SK-N-SH treated with all-trans-retinoic acid at 6 μM for 48 hours (cell line): ENCODE results near the gene TACR2.

Source experiments
- ATAC-seq: fragments of 200-7000 bp; cut with Tn5 transposase; 3 replicates; pipeline ENCODE4 v1.9.1; 2020; ENCODE audit warnings: mild to moderate bottlenecking, moderate library complexity
- ARNTL ChIP-seq: fragments of 450-650 bp; formaldehyde crosslinking; IDR thresholded peaks from 2 replicates; pipeline ENCODE4 v1.5.0; 2020; ENCODE audit warnings: low read depth, mild to moderate bottlenecking, moderate library complexity, borderline replicate concordance
- BACH2 ChIP-seq: fragments of 250-450 bp; sonication (Bioruptor Pico); IDR thresholded peaks from 2 replicates; pipeline ENCODE4 v1.9.0; 2021; ENCODE audit warnings: mild to moderate bottlenecking, borderline replicate concordance
- CSDC2 ChIP-seq: fragments of 250-450 bp; sonication (Bioruptor Pico); IDR thresholded peaks from 2 replicates; pipeline ENCODE4 v1.5.0; 2020; ENCODE audit warnings: mild to moderate bottlenecking, moderate library complexity
- ESRRG ChIP-seq: fragments of 250-450 bp; sonication (Bioruptor Pico); IDR thresholded peaks from 2 replicates; pipeline ENCODE4 v1.6.1; 2021; ENCODE audit warnings: mild to moderate bottlenecking
- GLIS3 ChIP-seq: fragments of 250-450 bp; sonication (Bioruptor Pico); IDR thresholded peaks from 2 replicates; pipeline ENCODE4 v1.5.0; 2020; ENCODE audit warnings: mild to moderate bottlenecking, moderate library complexity
- ISL1 ChIP-seq: fragments of 250-450 bp; sonication (Bioruptor Pico); IDR thresholded peaks from 2 replicates; pipeline ENCODE4 v2.1.2; 2022; ENCODE audit warnings: mild to moderate bottlenecking, moderate library complexity
- OSR1 ChIP-seq: fragments of 250-450 bp; sonication (Bioruptor Pico); IDR thresholded peaks from 2 replicates; pipeline ENCODE4 v1.8.0; 2022; ENCODE audit warnings: moderate library complexity, mild to moderate bottlenecking, inconsistent platforms
- PPARA ChIP-seq: fragments of 250-450 bp; sonication (Bioruptor Pico); IDR thresholded peaks from 2 replicates; pipeline ENCODE4 v1.5.0; 2020; ENCODE audit warnings: mild to moderate bottlenecking, borderline replicate concordance
- RARB ChIP-seq: fragments of 250-450 bp; sonication (Bioruptor Pico); IDR thresholded peaks from 2 replicates; pipeline ENCODE4 v1.8.0; 2021; ENCODE audit warnings: mild to moderate bottlenecking, moderate library complexity
- SNAI2 ChIP-seq: fragments of 250-450 bp; sonication (Bioruptor Pico); IDR thresholded peaks from 2 replicates; pipeline ENCODE4 v1.5.0; 2020; ENCODE audit warnings: mild to moderate bottlenecking, moderate library complexity
- TCF4 ChIP-seq: fragments of 250-450 bp; sonication (Bioruptor Pico); IDR thresholded peaks from 2 replicates; pipeline ENCODE4 v1.8.0; 2021; ENCODE audit warnings: mild to moderate bottlenecking, moderate library complexity, borderline replicate concordance
- ZC3H10 ChIP-seq: fragments of 250-450 bp; sonication (Bioruptor Pico); IDR thresholded peaks from 2 replicates; pipeline ENCODE4 v1.5.1; 2021; ENCODE audit warnings: mild to moderate bottlenecking, moderate library complexity
- ZFP30 ChIP-seq: fragments of 450-650 bp; formaldehyde crosslinking; IDR thresholded peaks from 2 replicates; pipeline ENCODE4 v1.5.0; 2022; ENCODE audit warnings: mild to moderate bottlenecking, moderate library complexity
- ZNF565 ChIP-seq: fragments of 450-650 bp; formaldehyde crosslinking; conservative IDR thresholded peaks from 2 replicates; pipeline ENCODE4 v1.5.0; 2020; ENCODE audit warnings: low read depth, mild to moderate bottlenecking, moderate library complexity
- ZNF70 ChIP-seq: fragments of 450-650 bp; formaldehyde crosslinking; IDR thresholded peaks from 2 replicates; pipeline ENCODE4 v1.5.0; 2020; ENCODE audit warnings: mild to moderate bottlenecking, moderate library complexity
- ZNF8 ChIP-seq: fragments of 450-650 bp; formaldehyde crosslinking; IDR thresholded peaks from 2 replicates; pipeline ENCODE4 v1.5.0; 2020; ENCODE audit warnings: mild to moderate bottlenecking, moderate library complexity
- TF ChIP-seq, protein P1 (sequence below): fragments of 250-450 bp; sonication (Bioruptor Pico); IDR thresholded peaks from 2 replicates; pipeline ENCODE4 v1.5.1; 2021; ENCODE audit warnings: mild to moderate bottlenecking, moderate library complexity
- TF ChIP-seq, protein P2 (sequence below): fragments of 250-450 bp; sonication (Bioruptor Pico); IDR thresholded peaks from 2 replicates; pipeline ENCODE4 v1.5.0; 2020; ENCODE audit warnings: mild to moderate bottlenecking, moderate library complexity
- TF ChIP-seq, protein P3 (sequence below): fragments of 250-450 bp; sonication (Bioruptor Pico); IDR thresholded peaks from 2 replicates; pipeline ENCODE4 v1.8.0; 2021; ENCODE audit warnings: low read depth, mild to moderate bottlenecking, moderate library complexity, borderline replicate concordance

TACR2 gene

DNA sequence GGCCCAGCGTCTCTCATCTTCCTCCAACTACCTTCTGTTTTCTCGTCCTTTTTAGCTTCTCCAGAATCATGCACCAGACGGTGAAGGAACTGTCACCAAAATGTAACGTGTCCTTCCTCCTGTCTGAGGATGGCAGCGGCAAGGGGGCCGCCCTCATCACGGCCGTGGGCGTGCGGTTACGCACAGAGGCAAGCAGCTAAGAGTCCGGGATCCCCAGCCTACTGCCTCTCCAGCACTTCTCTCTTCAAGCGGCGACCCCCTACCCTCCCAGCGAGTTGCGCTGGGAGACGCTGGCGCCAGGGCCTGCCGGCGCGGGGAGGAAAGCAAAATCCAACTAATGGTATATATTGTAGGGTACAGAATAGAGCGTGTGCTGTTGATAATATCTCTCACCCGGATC lies 15.8 kb downstream of the TACR2 start (continued):
- no peak for TF ChIP-seq ZNF8

DNA sequence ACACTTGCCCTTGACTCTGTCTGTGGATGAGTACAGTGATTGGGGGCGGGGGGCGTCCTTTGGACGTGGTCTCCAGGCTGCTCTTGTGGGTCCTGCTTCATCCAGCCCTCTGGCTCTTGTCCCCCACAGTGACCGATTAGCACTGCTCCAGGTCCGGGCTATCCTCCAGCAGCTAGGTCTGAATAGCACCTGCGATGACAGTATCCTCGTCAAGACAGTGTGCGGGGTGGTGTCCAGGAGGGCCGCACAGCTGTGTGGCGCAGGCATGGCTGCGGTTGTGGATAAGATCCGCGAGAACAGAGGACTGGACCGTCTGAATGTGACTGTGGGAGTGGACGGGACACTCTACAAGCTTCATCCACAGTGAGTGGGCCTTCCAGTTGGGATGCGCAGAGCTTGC lies 18.3 kb downstream of the TACR2 start:
- TF ChIP-seq, protein P1, sequence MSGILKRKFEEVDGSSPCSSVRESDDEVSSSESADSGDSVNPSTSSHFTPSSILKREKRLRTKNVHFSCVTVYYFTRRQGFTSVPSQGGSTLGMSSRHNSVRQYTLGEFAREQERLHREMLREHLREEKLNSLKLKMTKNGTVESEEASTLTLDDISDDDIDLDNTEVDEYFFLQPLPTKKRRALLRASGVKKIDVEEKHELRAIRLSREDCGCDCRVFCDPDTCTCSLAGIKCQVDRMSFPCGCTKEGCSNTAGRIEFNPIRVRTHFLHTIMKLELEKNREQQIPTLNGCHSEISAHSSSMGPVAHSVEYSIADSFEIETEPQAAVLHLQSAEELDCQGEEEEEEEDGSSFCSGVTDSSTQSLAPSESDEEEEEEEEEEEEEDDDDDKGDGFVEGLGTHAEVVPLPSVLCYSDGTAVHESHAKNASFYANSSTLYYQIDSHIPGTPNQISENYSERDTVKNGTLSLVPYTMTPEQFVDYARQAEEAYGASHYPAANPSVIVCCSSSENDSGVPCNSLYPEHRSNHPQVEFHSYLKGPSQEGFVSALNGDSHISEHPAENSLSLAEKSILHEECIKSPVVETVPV (CRISPR knock-in tag), result no peak
- TF ChIP-seq GLIS3 (CRISPR knock-in tag) (no peak), BACH2 (no peak), CSDC2 (CRISPR knock-in tag) (no peak), TCF4 (no peak), RARB (CRISPR knock-in tag) (no peak)
- peak; percentile 52; the same call in 2 of the 3 replicates for ATAC-seq

DNA sequence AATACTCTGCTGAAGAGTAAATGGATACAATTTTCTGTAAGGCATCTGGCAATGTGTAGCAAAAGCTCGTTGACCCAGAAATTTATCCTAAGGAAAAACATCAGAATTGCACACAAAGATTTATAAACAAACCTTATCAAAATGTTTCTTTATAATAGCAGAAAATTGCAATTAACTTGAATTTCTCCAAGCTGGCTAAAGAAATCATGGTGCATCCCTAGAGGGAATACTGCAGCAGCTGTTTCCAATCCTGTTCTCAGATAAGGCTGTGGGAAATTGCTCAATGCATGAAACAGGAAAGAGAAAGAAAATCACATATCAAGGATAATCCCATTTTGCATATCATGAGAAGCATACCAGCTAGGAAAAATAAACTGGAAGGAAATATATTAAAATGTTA lies 18.7 kb downstream of the TACR2 start:
- no peak; the same call in 2 of the 3 replicates for ATAC-seq
- TF ChIP-seq TCF4 (peak; percentile 91), ZNF70 (CRISPR knock-in tag) (no peak), OSR1 (CRISPR knock-in tag) (no peak), ZNF8 (no peak), ISL1 (CRISPR knock-in tag) (0 out of 2 replicates have a peak, but pooled peaks have one; percentile 15)
- TF ChIP-seq, protein P2, sequence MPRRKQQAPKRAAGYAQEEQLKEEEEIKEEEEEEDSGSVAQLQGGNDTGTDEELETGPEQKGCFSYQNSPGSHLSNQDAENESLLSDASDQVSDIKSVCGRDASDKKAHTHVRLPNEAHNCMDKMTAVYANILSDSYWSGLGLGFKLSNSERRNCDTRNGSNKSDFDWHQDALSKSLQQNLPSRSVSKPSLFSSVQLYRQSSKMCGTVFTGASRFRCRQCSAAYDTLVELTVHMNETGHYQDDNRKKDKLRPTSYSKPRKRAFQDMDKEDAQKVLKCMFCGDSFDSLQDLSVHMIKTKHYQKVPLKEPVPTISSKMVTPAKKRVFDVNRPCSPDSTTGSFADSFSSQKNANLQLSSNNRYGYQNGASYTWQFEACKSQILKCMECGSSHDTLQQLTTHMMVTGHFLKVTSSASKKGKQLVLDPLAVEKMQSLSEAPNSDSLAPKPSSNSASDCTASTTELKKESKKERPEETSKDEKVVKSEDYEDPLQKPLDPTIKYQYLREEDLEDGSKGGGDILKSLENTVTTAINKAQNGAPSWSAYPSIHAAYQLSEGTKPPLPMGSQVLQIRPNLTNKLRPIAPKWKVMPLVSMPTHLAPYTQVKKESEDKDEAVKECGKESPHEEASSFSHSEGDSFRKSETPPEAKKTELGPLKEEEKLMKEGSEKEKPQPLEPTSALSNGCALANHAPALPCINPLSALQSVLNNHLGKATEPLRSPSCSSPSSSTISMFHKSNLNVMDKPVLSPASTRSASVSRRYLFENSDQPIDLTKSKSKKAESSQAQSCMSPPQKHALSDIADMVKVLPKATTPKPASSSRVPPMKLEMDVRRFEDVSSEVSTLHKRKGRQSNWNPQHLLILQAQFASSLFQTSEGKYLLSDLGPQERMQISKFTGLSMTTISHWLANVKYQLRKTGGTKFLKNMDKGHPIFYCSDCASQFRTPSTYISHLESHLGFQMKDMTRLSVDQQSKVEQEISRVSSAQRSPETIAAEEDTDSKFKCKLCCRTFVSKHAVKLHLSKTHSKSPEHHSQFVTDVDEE (CRISPR knock-in tag), result peak; percentile 30; the same call in 1 of the 2 replicates
- TF ChIP-seq, protein P1 (CRISPR knock-in tag), result no peak

DNA sequence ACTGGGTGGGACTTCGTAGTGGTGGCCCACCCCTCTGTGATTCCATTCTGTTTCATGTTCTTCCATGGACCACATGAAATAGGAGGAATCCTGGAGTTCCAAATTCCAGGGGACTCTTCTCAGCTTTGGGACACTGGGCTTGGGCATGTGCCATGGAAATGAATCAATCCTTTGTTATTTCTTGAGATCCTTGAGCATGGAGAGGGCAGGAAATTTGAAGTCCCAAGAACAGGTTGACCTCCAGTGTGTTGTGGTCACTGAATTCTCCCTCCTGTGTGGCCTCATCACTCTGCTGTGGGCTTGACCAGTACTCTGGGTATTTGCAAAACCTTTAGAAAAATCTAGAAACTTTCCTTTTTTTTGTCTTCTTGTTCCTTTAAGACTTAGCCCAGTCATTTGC lies 22.7 kb downstream of the TACR2 start:
- TF ChIP-seq RARB (CRISPR knock-in tag) (no peak), PPARA (CRISPR knock-in tag) (no peak), ZNF70 (CRISPR knock-in tag) (no peak), ZNF565 (CRISPR knock-in tag) (no peak), BACH2 (no peak), ESRRG (CRISPR knock-in tag) (no peak), OSR1 (CRISPR knock-in tag) (no peak), ZC3H10 (no peak), ZFP30 (CRISPR knock-in tag) (no peak), GLIS3 (CRISPR knock-in tag) (no peak), ZNF8 (no peak), ARNTL (CRISPR knock-in tag) (no peak), SNAI2 (CRISPR knock-in tag) (no peak), CSDC2 (CRISPR knock-in tag) (no peak)
- TF ChIP-seq, protein P3, sequence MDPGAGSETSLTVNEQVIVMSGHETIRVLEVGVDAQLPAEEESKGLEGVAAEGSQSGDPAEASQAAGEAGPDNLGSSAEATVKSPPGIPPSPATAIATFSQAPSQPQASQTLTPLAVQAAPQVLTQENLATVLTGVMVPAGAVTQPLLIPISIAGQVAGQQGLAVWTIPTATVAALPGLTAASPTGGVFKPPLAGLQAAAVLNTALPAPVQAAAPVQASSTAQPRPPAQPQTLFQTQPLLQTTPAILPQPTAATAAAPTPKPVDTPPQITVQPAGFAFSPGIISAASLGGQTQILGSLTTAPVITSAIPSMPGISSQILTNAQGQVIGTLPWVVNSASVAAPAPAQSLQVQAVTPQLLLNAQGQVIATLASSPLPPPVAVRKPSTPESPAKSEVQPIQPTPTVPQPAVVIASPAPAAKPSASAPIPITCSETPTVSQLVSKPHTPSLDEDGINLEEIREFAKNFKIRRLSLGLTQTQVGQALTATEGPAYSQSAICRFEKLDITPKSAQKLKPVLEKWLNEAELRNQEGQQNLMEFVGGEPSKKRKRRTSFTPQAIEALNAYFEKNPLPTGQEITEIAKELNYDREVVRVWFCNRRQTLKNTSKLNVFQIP (CRISPR knock-in tag), result no peak
- TF ChIP-seq, protein P1 (CRISPR knock-in tag), result no peak
- TF ChIP-seq, protein P2 (CRISPR knock-in tag), result no peak
- ATAC-seq, result no peak
